Uterus (tissue), 4 donors: Measurements from ENCODE around the gene RAC2. TPM values are rescaled to one million over a fixed set of nuclear protein-coding genes. Genes with fewer than 3 reads are reported as not detected.

Experiments used
- DNase-seq, 2 donors: peaks; one replicate each; pipeline ENCODE4 v3.0.0-alpha.2; 2019 to 2020
- H3K27ac ChIP-seq, 2 donors: fragments of 200-600 bp; sonication (generic); 1 replicate in 1 of 2; 2 replicates in 1 of 2; pipeline ENCODE4 v1.5.1; 2016 to 2018
- H3K27me3 ChIP-seq, 2 donors: fragments of 200-600 bp; sonication (generic); one replicate each; pipeline ENCODE4 v1.5.1; 2018 to 2019; ENCODE audit warnings: control low read depth in 1 of 2
- H3K36me3 ChIP-seq, 2 donors: fragments of 200-600 bp; sonication (generic); one replicate each; pipeline ENCODE4 v1.5.1; 2019; ENCODE audit warnings: control low read depth in 1 of 2
- H3K4me1 ChIP-seq, 2 donors: fragments of 200-600 bp; sonication (generic); one replicate each; pipeline ENCODE4 v1.5.1; 2018 to 2019; ENCODE audit warnings: control low read depth in 1 of 2
- H3K4me3 ChIP-seq, 2 donors: fragments of 200-600 bp; sonication (generic); 1 replicate in 1 of 2; 2 replicates in 1 of 2; pipeline ENCODE4 v1.5.1; 2018 to 2019; ENCODE audit warnings: mild to moderate bottlenecking in 1 of 2
- H3K9me3 ChIP-seq, 2 donors: fragments of 200-600 bp; sonication (generic); one replicate each; pipeline ENCODE4 v1.5.1; 2019; ENCODE audit warnings: control low read depth in 1 of 2
- POLR2A ChIP-seq, 2 donors: fragments of 450-650 bp; IDR thresholded peaks; one replicate each; pipeline ENCODE4 v1.6.1; 2016; ENCODE audit warnings: antibody characterized with exemption in 2 of 2, mild to moderate bottlenecking in 1 of 2, moderate library complexity in 1 of 2
- intact Hi-C: fragments of 100-400 bp; cut with DNase I; formaldehyde crosslinking; loops from one replicate; pipeline ENCODE4 v1.15.1; 2023; ENCODE audit warnings: low total_unique reads
- total RNA-seq, 4 donors: library from RNA; depleted of rRNA in 3 of 4; stranded (reverse); fragments of >200 nt in 3 of 4; gene quantifications; one replicate each; pipeline versions ENCODE4 v1.1.0 to v1.2.4, GENCODE V29; 2014 to 2023
- TF ChIP-seq, protein P1 (sequence below), 4 experiments: fragments of 200-600 bp in 2 of 4; fragments of 450-650 bp in 2 of 4; sonication (generic) in 2 of 4; IDR thresholded peaks; one replicate each; pipeline ENCODE4 v1.5.1; 2016 to 2019; ENCODE audit warnings: antibody characterized with exemption in 4 of 4, mild to moderate bottlenecking in 2 of 4, moderate library complexity in 1 of 4
- donor health status: DM: yes; HTN: yes; CAD: no.

The RAC2 gene
- total RNA-seq, 4 donors from 2014 or later, result 2.4 to 6.7 (median 4.5) TPM

DNA sequence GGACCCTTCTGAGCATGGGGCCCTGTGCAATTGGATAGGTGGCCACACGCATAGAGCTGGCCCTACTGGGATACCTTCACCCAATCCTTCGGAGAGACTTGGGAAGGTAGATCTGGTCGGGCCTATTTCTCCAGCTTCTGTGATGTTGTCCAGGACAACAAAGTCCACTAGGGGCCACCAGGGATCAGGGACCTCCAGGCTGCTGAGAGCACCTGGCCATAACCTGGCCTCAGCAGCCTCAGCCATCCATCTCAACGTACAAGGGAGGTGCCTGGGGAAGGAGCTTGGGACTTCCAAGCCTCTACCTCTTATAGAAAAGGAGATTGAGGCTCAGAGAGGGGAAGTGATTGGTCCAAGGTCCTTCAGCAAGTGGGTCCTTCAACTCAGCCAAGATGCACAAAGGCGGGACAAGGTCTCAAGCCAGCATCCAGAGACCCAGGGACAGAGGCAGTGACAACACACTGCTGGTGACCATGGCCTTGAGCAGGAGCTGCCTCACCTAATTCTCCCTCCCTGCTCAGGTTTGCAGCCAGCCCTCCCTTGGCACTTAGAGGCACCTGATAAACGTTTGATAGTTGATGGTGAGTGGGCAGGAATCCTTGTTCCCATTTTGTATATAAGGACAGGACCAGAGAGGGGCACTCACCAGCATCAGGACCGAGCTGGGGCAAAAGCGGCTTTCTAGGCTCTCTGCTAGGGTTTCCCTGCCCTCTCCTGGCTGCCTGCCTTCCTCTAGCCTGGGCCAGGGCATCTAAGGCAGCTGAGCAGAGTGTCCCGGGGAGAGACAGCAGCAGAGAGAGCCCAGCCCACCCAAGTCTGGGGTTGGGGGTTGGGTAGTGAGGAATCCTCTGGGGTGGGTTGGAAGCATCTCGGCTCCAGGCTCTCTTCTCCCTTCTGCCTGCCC, 4.5 kb downstream of the RAC2 start:
- H3K27ac ChIP-seq, result no peak overlapping the region
- H3K4me3 ChIP-seq, result no peak overlapping the region
- no peaks in the 10 kb centered on the region for H3K9me3 ChIP-seq
- DNase-seq, result no peak
- TF ChIP-seq, protein P1, sequence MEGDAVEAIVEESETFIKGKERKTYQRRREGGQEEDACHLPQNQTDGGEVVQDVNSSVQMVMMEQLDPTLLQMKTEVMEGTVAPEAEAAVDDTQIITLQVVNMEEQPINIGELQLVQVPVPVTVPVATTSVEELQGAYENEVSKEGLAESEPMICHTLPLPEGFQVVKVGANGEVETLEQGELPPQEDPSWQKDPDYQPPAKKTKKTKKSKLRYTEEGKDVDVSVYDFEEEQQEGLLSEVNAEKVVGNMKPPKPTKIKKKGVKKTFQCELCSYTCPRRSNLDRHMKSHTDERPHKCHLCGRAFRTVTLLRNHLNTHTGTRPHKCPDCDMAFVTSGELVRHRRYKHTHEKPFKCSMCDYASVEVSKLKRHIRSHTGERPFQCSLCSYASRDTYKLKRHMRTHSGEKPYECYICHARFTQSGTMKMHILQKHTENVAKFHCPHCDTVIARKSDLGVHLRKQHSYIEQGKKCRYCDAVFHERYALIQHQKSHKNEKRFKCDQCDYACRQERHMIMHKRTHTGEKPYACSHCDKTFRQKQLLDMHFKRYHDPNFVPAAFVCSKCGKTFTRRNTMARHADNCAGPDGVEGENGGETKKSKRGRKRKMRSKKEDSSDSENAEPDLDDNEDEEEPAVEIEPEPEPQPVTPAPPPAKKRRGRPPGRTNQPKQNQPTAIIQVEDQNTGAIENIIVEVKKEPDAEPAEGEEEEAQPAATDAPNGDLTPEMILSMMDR (IDR thresholded peaks at IDR 0.05), result no peak
- TF ChIP-seq POLR2A (IDR thresholded peaks at IDR 0.05), result no peak
- intact Hi-C loops, result no loop called here
- no peaks in the 10 kb centered on the region for H3K4me1 ChIP-seq
- no peaks in the 10 kb centered on the region for H3K36me3 ChIP-seq
- no peaks in the 10 kb centered on the region for H3K27me3 ChIP-seq

- H3K36me3 ChIP-seq, result no peaks in the 10 kb centered on the region
- intact Hi-C loops, result no loop called here
- H3K27me3 ChIP-seq, result no peaks in the 10 kb centered on the region
- no peaks in the 10 kb centered on the region for H3K9me3 ChIP-seq
- H3K4me3 ChIP-seq, result no peak overlapping the region
- H3K4me1 ChIP-seq, result no peaks in the 10 kb centered on the region
- no peak for TF ChIP-seq POLR2A (IDR thresholded peaks at IDR 0.05)
- TF ChIP-seq, protein P1 (IDR thresholded peaks at IDR 0.05), result no peak
- no peak for DNase-seq
- H3K27ac ChIP-seq, result no peak overlapping the region
Observed at GRCh38 chr22:37237371-37238268, 6.4 kb downstream of the RAC2 start.

GRCh38 chr22:37235897-37236607, 8.0 kb downstream of the RAC2 start:
- Histone ChIP-seq H3K4me1 (no peaks in the 10 kb centered on the region), H3K27ac (no peak overlapping the region), H3K36me3 (no peaks in the 10 kb centered on the region), H3K27me3 (no peaks in the 10 kb centered on the region), H3K9me3 (no peaks in the 10 kb centered on the region), H3K4me3 (no peak overlapping the region)
- TF ChIP-seq, protein P1 (IDR thresholded peaks at IDR 0.05), result no peak
- TF ChIP-seq POLR2A (IDR thresholded peaks at IDR 0.05), result no peak
- intact Hi-C loops, result no loop called here
- DNase-seq, result no peak

DNA sequence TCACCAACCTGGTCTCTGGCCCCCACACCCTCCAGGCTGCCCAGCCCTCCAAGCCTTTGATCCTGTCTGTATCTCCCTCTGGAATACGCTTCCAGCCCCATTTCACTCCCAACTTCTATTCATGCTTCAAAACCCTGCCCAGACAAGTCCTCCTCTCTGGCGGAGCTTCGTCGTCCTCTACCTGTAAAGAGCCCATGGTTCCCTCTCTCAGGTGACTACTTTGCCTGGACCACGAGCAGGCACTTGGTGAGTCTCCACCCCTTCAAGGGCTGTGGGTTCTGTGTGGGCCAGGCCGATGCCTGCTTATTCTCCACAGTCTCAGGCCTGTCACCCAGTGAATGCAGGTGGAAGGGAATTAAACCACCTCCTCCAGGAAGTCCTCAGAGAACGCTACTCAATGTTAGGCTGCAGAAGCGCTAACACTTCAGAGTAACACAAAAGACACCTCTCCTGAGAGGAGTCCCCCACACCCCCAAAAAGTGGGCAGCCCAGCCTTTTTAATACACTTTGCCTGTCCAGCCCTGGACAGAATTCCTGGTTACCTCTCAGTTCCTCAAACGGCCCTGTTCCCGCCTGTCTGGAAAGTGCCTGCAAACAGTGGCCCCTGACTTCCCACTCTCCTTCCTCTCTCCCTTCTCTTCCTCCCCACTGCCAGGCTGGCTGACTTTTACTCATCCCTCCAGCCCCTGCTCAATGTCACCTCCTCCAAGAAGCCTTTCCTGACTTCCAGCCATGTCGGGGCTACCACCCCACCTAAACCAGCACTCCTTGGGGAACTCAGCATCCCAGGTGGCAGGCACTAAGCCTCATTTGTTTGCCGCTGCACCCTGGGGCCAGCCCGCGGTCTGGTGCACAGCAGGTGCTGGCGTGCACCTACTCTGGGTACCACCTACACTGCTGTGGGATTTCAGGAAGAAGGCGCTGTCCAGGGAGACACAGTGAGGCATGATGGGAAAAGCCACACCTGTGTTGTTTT, 9.0 kb downstream of the RAC2 start:
- H3K4me1 ChIP-seq, result no peaks in the 10 kb centered on the region
- H3K27ac ChIP-seq, result no peak overlapping the region
- no peaks in the 10 kb centered on the region for H3K27me3 ChIP-seq
- no peak overlapping the region for H3K4me3 ChIP-seq
- no peaks in the 10 kb centered on the region for H3K36me3 ChIP-seq
- H3K9me3 ChIP-seq, result no peaks in the 10 kb centered on the region
- DNase-seq, result no peak
- intact Hi-C loops, result no loop called here
- TF ChIP-seq, protein P1 (IDR thresholded peaks at IDR 0.05), result no peak
- no peak for TF ChIP-seq POLR2A (IDR thresholded peaks at IDR 0.05)
